Measurements from ENCODE around the gene C16orf95.

GRCh38 chr16:87332150-87332549 is 15.0 kb upstream of the C16orf95 start:
- no peak for TF ChIP-seq ELF4 (IDR thresholded peaks at IDR 0.05)
- TF ChIP-seq ZNF384 (IDR thresholded peaks at IDR 0.05): no peak
- no peak for TF ChIP-seq SP1 (IDR thresholded peaks at IDR 0.05)
- TF ChIP-seq CTBP1 (IDR thresholded peaks at IDR 0.05; ENCODE audit: borderline replicate concordance): no peak
- no peak for TF ChIP-seq FOXM1 (IDR thresholded peaks at IDR 0.05; ENCODE audit: borderline replicate concordance)
- no peak for TF ChIP-seq FOXK2 (IDR thresholded peaks at IDR 0.05)
- no peak for TF ChIP-seq SUZ12 (IDR thresholded peaks at IDR 0.05)
- TF ChIP-seq LEF1 (IDR thresholded peaks at IDR 0.05; ENCODE audit: borderline replicate concordance): no peak
- no peak for TF ChIP-seq PKNOX1 (IDR thresholded peaks at IDR 0.05)
- no peak for TF ChIP-seq NFRKB (IDR thresholded peaks at IDR 0.05)
- TF ChIP-seq BHLHE40 (IDR thresholded peaks at IDR 0.05; ENCODE audit: borderline replicate concordance): no peak
- TF ChIP-seq TARDBP (IDR thresholded peaks at IDR 0.05): no peak

Data from HEK293T (cell line).